GM12878 (cell line): Measurements from ENCODE around the gene NRG3. TPM values are rescaled to one million over a fixed set of nuclear protein-coding genes. Genes with fewer than 3 reads are reported as not detected.

Experiments
- ATAC-seq: fragments of 200-7000 bp; cut with Tn5 transposase; 3 replicates; pipeline ENCODE4 v1.9.1; 2020; ENCODE audit warnings: mild to moderate bottlenecking, moderate library complexity
- BruUV-seq: library from RNA; stranded (reverse); fragments of 400-500 nt; replicated peaks from 2 replicates; lab custom pipeline; 2021; lab: Mats Ljungman, UMichigan
- CTCF ChIA-PET: fragments of 300-600 bp; sonication (Branson Sonifier 250); formaldehyde crosslinking; extraction: SDS; loops from one replicate; lab custom pipeline; 2021; ENCODE audit warnings: inconsistent platforms; lab: Yijun Ruan, JAX
- POLR2A ChIA-PET: fragments of 350-600 bp; formaldehyde crosslinking; extraction: SDS; loops from one replicate; lab custom pipeline; 2021; ENCODE audit warnings: inconsistent platforms; lab: Charles Lee
- RAD21 ChIA-PET: fragments of 300-600 bp; sonication (Branson Sonifier 250); formaldehyde crosslinking; loops from one replicate; lab custom pipeline; 2023; ENCODE audit warnings: antibody characterized with exemption; ENCODE audit not compliant: unreplicated experiment; lab: Charles Lee
- SMC1A ChIA-PET: fragments of 300-600 bp; sonication (Branson Sonifier 250); formaldehyde crosslinking; loops from one replicate; lab custom pipeline; 2023; ENCODE audit not compliant: unreplicated experiment, uncharacterized antibody; lab: Charles Lee
- DNase-seq: peaks from one replicate; pipeline ENCODE4 v3.0.0-alpha.2; 2011; ENCODE audit warnings: low read depth, low spot score
- FAIRE-seq: peaks from 3 replicates; lab custom pipeline; 2011; peaks lifted over from hg19 to GRCh38; lab: Jason Lieb, UNC
- H2AFZ ChIP-seq: 2 replicates; pipeline ENCODE4 v1.6.0; 2011; ENCODE audit warnings: low read depth, low read length, control low read depth; ENCODE audit not compliant: control insufficient read depth
- H3K27ac ChIP-seq: 2 replicates; pipeline ENCODE4 v1.5.1; 2011; ENCODE audit warnings: control low read depth; ENCODE audit not compliant: control insufficient read depth, insufficient read depth
- H3K27me3 ChIP-seq, 2 experiments: replicated peaks in 1 of 2; 2 replicates each; pipeline versions ENCODE4 v1.6.0 to v1.6.1; 2011; ENCODE audit warnings: low read length in 1 of 2; ENCODE audit not compliant: control insufficient read depth in 2 of 2, insufficient read depth in 2 of 2
- H3K36me3 ChIP-seq, 2 experiments: 2 replicates each; pipeline ENCODE4 v1.5.1; 2011; ENCODE audit warnings: low read length in 1 of 2; ENCODE audit not compliant: control insufficient read depth in 2 of 2, insufficient read depth in 2 of 2
- H3K4me1 ChIP-seq: 2 replicates; pipeline ENCODE4 v1.6.1; 2011; ENCODE audit warnings: mild to moderate bottlenecking, low read length, moderate library complexity, mixed read lengths; ENCODE audit not compliant: control insufficient read depth, insufficient read depth
- H3K4me2 ChIP-seq: 2 replicates; pipeline ENCODE4 v1.6.0; 2011; ENCODE audit warnings: control low read depth; ENCODE audit not compliant: control insufficient read depth, insufficient read depth
- H3K4me3 ChIP-seq: fragments of 200-600 bp; sonication (generic); 2 replicates; pipeline ENCODE4 v1.5.1; 2016
- H3K79me2 ChIP-seq: 2 replicates; pipeline ENCODE4 v1.6.0; 2011; ENCODE audit warnings: low read length; ENCODE audit not compliant: control insufficient read depth, insufficient read depth
- H3K9ac ChIP-seq: 2 replicates; pipeline ENCODE4 v1.8.0; 2011; ENCODE audit warnings: low read length, control low read depth, mixed read lengths; ENCODE audit not compliant: control insufficient read depth, insufficient read depth
- H3K9me3 ChIP-seq: replicated peaks from 3 replicates; pipeline ENCODE4 v1.5.1; 2011; ENCODE audit warnings: mild to moderate bottlenecking, low read length; ENCODE audit not compliant: control insufficient read depth, insufficient read depth
- H4K20me1 ChIP-seq: 2 replicates; pipeline ENCODE4 v1.6.0; 2011; ENCODE audit not compliant: control insufficient read depth, insufficient read depth
- BRCA1 ChIP-seq: IDR thresholded peaks from 2 replicates; pipeline ENCODE4 v1.6.1; 2011; ENCODE audit warnings: low read depth, low read length, improper control_type of control experiment
- E4F1 ChIP-seq: fragments of 450-650 bp; IDR thresholded peaks from 2 replicates; pipeline ENCODE4 v1.6.1; 2018; ENCODE audit warnings: borderline replicate concordance, mild to moderate bottlenecking; ENCODE audit not compliant: partially characterized antibody
- ELK1 ChIP-seq: IDR thresholded peaks from 2 replicates; pipeline ENCODE4 v1.6.1; 2012; ENCODE audit warnings: low read depth, low read length, improper control_type of control experiment
- GABPA ChIP-seq: IDR thresholded peaks from 2 replicates; pipeline ENCODE4 v1.6.1; 2014; ENCODE audit warnings: antibody characterized with exemption, low read depth, mild to moderate bottlenecking, inconsistent platforms
- JUND ChIP-seq: IDR thresholded peaks from 2 replicates; pipeline ENCODE4 v1.6.1; 2012; ENCODE audit warnings: low read depth, mild to moderate bottlenecking, low read length, improper control_type of control experiment, moderate library complexity
- MTA3 ChIP-seq: IDR thresholded peaks from 2 replicates; pipeline ENCODE4 v1.6.1; 2012; ENCODE audit warnings: low read length, inconsistent platforms, borderline replicate concordance
- NFXL1 ChIP-seq: fragments of 450-650 bp; IDR thresholded peaks from 2 replicates; pipeline ENCODE4 v1.6.1; 2017; ENCODE audit warnings: antibody characterized with exemption, mild to moderate bottlenecking, borderline replicate concordance
- REST ChIP-seq: IDR thresholded peaks from 2 replicates; pipeline ENCODE4 v1.6.1; 2012; ENCODE audit warnings: mild to moderate bottlenecking, low read depth, low read length
- SMC3 ChIP-seq: IDR thresholded peaks from 2 replicates; pipeline ENCODE4 v1.6.1; 2011; ENCODE audit warnings: low read length, improper control_type of control experiment, borderline replicate concordance
- SRF ChIP-seq, 2 experiments: IDR thresholded peaks; 2 replicates each; pipeline ENCODE4 v1.6.1; 2011; ENCODE audit warnings: low read depth in 2 of 2, low read length in 2 of 2, mild to moderate bottlenecking in 1 of 2, moderate library complexity in 1 of 2
- STAT3 ChIP-seq: IDR thresholded peaks from 2 replicates; pipeline ENCODE4 v1.6.1; 2011; ENCODE audit warnings: low read depth, low read length, improper control_type of control experiment
- WGBS: methylation state at CpG from one replicate; pipeline ENCODE4 v1.1.6; 2016; ENCODE audit warnings: low lambda C conversion rate; ENCODE audit not compliant: insufficient replicate concordance, insufficient coverage; ENCODE audit errors: missing lambda C conversion rate; 5-methylcytosine and 5-hydroxymethylcytosine counted together
- in situ Hi-C: fragments of 300-500 bp; cut with MboI; formaldehyde crosslinking; loops from 9 replicates; pipeline ENCODE4 v1.14.3; 2018; ENCODE audit warnings: mixed read lengths
- intact Hi-C: fragments of 100-400 bp; cut with micrococcal nuclease; formaldehyde crosslinking; loops from one replicate; pipeline ENCODE4 v1.14.2; 2022; ENCODE audit not compliant: unreplicated experiment
- polyA plus RNA-seq, 11 experiments: library from polyadenylated mRNA; depleted of rRNA in 4 of 11; unstranded in 6 of 11; stranded (reverse) in 5 of 11; fragments of >200 nt; fragmentation: Nextera tagmentation in 4 of 11; fragmentation: Illumina TruSeq in 1 of 11; extraction: Ambion mirVana in 4 of 11; extraction: Trizol in 1 of 11; gene quantifications; 1 replicate in 1 of 11; 2 replicates in 10 of 11; pipeline versions ENCODE4 v1.2.1 to v1.2.3, GENCODE V29; 2011 to 2016; ENCODE audit warnings: inconsistent platforms in 2 of 11, missing spikeins in 2 of 11, low read depth in 1 of 11
- total RNA-seq, 4 experiments: library from RNA; depleted of rRNA in 3 of 4; stranded (reverse); fragments of >200 nt in 3 of 4; fragmentation: Illumina TruSeq in 1 of 4; extraction: Trizol in 1 of 4; gene quantifications; 2 replicates each; pipeline versions ENCODE4 v1.2.1 to v1.2.3, GENCODE V29; 2013 to 2021

Gene NRG3
- total and polyA plus RNA-seq, 10 of the 15 experiments (the other 5 are each of a cell fraction or from before 2014, with no cell fraction given): 0.03 to 0.41 (median 0.17) TPM; not detected in 3

GRCh38 chr10:82768040-82768439 lies 893.0 kb downstream of the NRG3 start (continued):
- TF ChIP-seq ELK1 (no peak), STAT3 (no peak), MTA3 (no peak), BRCA1 (no peak)

- intact Hi-C loops: no loop called here
- CTCF ChIA-PET: no interaction called here
Measured at GRCh38 chr10:82778908-82779307, 903.9 kb downstream of the NRG3 start.

More at GRCh38 chr10:82778908-82779307, 903.9 kb downstream of the NRG3 start:
- ChIA-PET RAD21 (no interaction called here), SMC1A (no interaction called here), POLR2A (no interaction called here)
- no peak overlapping the region for H2AFZ ChIP-seq
- ATAC-seq (no peak; the same call in 2 of the 3 replicates), FAIRE-seq (no peak), DNase-seq (no peak)
- H3K4me1 ChIP-seq: no peaks in the 10 kb centered on the region
- no peaks in the 10 kb centered on the region for H3K79me2 ChIP-seq
- H3K9me3 ChIP-seq: no peaks in the 10 kb centered on the region
- BruUV-seq: no TSS peak
- no peak overlapping the region for H3K27ac ChIP-seq
- H4K20me1 ChIP-seq: no peaks in the 10 kb centered on the region
- TF ChIP-seq JUND: no peak
- no peak for TF ChIP-seq NFXL1
- no peak for TF ChIP-seq GABPA
- TF ChIP-seq SRF (IDR thresholded peaks at IDR 0.05; ENCODE audit: low read depth in 2 of 2, low read length in 2 of 2): no peak
- TF ChIP-seq REST: no peak
- TF ChIP-seq SMC3: no peak
- no peak for TF ChIP-seq E4F1
- no peak overlapping the region for H3K9ac ChIP-seq
- in situ Hi-C loops: no loop called here
- no peaks in the 10 kb centered on the region for H3K36me3 ChIP-seq
- H3K4me2 ChIP-seq: no peak overlapping the region
- WGBS: 10% methylated on average over 3 of the region's 3 CpGs
- no peaks in the 10 kb centered on the region for H3K27me3 ChIP-seq
- H3K4me3 ChIP-seq: no peak overlapping the region
